K562 (cell line): ENCODE data around the gene DCUN1D4. TPM values are rescaled to one million over a fixed set of nuclear protein-coding genes. Genes with fewer than 3 reads are reported as not detected.

Source experiments
- ATAC-seq: fragments of 200-7000 bp; cut with Tn5 transposase; 3 replicates; pipeline ENCODE4 v1.9.1; 2020; ENCODE audit warnings: moderate library complexity
- BruUV-seq: library from RNA; stranded (reverse); fragments of 400-500 nt; replicated peaks from 2 replicates; lab custom pipeline; 2021; lab: Mats Ljungman, UMichigan
- CTCF ChIA-PET: fragments of 300-600 bp; formaldehyde crosslinking; extraction: SDS; loops from one replicate; lab custom pipeline; 2021; ENCODE audit warnings: low intra/inter-chr PET ratio; lab: Yijun Ruan, JAX
- POLR2A ChIA-PET: fragments of 300-600, 350-650 bp; sonication (Branson Sonifier 250); formaldehyde crosslinking; extraction: SDS; loops from one replicate; lab custom pipeline; 2021; ENCODE audit warnings: antibody characterized with exemption, inconsistent platforms; lab: Yijun Ruan, JAX
- DNase-seq, 4 experiments: peaks; one replicate each; pipeline versions ENCODE4 v3.0.0 to v3.0.0-alpha.2; 2011 to 2018; ENCODE audit warnings: low spot score in 3 of 4, mixed read lengths in 3 of 4; ENCODE audit errors: extremely low read depth in 1 of 4
- FAIRE-seq: peaks from 2 replicates; lab custom pipeline; 2011; peaks lifted over from hg19 to GRCh38; lab: Jason Lieb, UNC
- H2AFZ ChIP-seq: 2 replicates; pipeline ENCODE4 v1.6.0; 2011; ENCODE audit warnings: low read depth, low read length, control low read depth, inconsistent platforms
- H3K27ac ChIP-seq: fragments of 200-600 bp; 3 replicates; pipeline ENCODE4 v1.8.0; 2011; ENCODE audit warnings: low read depth, mild to moderate bottlenecking, control low read depth, inconsistent platforms, low read length, moderate library complexity, mixed read lengths; ENCODE audit errors: extremely low read depth
- H3K27me3 ChIP-seq, 2 experiments: fragments of 300-600 bp in 1 of 2; 2 replicates in 1 of 2; 3 replicates in 1 of 2; pipeline versions ENCODE4 v1.6.0 to v1.8.0; 2011; ENCODE audit warnings: inconsistent platforms in 2 of 2, low read length in 2 of 2, mild to moderate bottlenecking in 1 of 2, mixed read lengths in 1 of 2, moderate library complexity in 1 of 2; ENCODE audit not compliant: control insufficient read depth in 2 of 2, insufficient read depth in 2 of 2
- H3K36me3 ChIP-seq: fragments of 300-600 bp; 3 replicates; pipeline ENCODE4 v1.8.0; 2011; ENCODE audit warnings: mild to moderate bottlenecking, low read length, inconsistent platforms; ENCODE audit not compliant: control insufficient read depth, insufficient read depth
- H3K4me1 ChIP-seq, 2 experiments: fragments of 200-600 bp in 1 of 2; replicated peaks in 1 of 2; 2 replicates in 1 of 2; 3 replicates in 1 of 2; pipeline versions ENCODE4 v1.5.1 to v1.8.0; 2011; ENCODE audit warnings: inconsistent platforms in 2 of 2, low read length in 2 of 2, mild to moderate bottlenecking in 1 of 2, mixed read lengths in 1 of 2, moderate library complexity in 1 of 2; ENCODE audit not compliant: control insufficient read depth in 2 of 2, insufficient read depth in 2 of 2
- H3K4me2 ChIP-seq: 2 replicates; pipeline ENCODE4 v1.6.1; 2011; ENCODE audit warnings: low read length, control low read depth, inconsistent platforms, mixed read lengths; ENCODE audit not compliant: insufficient read depth
- H3K4me3 ChIP-seq: fragments of 200-600 bp; sonication (generic), shearing (Covaris generic); 2 replicates; pipeline ENCODE4 v1.5.1; 2016; ENCODE audit warnings: control low read depth, inconsistent platforms
- H3K79me2 ChIP-seq: fragments of 200-600 bp; 3 replicates; pipeline ENCODE4 v1.8.0; 2011; ENCODE audit warnings: low read length, inconsistent platforms; ENCODE audit not compliant: control insufficient read depth, insufficient read depth
- H3K9ac ChIP-seq, 2 experiments: 2 replicates each; pipeline versions ENCODE4 v1.6.0 to v1.6.1; 2011; ENCODE audit warnings: low read depth in 2 of 2, low read length in 2 of 2, control low read depth in 1 of 2, inconsistent platforms in 1 of 2, mild to moderate bottlenecking in 1 of 2, mixed read lengths in 1 of 2; ENCODE audit not compliant: insufficient read depth in 1 of 2
- H3K9me1 ChIP-seq: one replicate; pipeline ENCODE4 v1.6.0; 2011; ENCODE audit warnings: inconsistent platforms, mild to moderate bottlenecking, low read length, moderate library complexity; ENCODE audit not compliant: control insufficient read depth, insufficient read depth
- H3K9me3 ChIP-seq: replicated peaks from 2 replicates; pipeline ENCODE4 v1.5.1; 2011; ENCODE audit warnings: low read depth, low read length, inconsistent platforms; ENCODE audit not compliant: control insufficient read depth, insufficient read depth
- H4K20me1 ChIP-seq: replicated peaks from 2 replicates; pipeline ENCODE4 v1.6.1; 2011; ENCODE audit warnings: low read length, inconsistent platforms, mixed read lengths; ENCODE audit not compliant: control insufficient read depth, insufficient read depth
- CCNT2 ChIP-seq: IDR thresholded peaks from 2 replicates; pipeline ENCODE4 v1.6.1; 2011; ENCODE audit warnings: borderline replicate concordance, low read depth, mild to moderate bottlenecking, moderate library complexity, mixed read lengths, low read length; ENCODE audit not compliant: insufficient read length; ENCODE audit errors: extremely low read depth
- ETV5 ChIP-seq: sonication (generic); formaldehyde crosslinking; IDR thresholded peaks from 2 replicates; pipeline ENCODE4 v1.4.0; 2020; ENCODE audit warnings: low read depth, mild to moderate bottlenecking, missing genetic modification reagents
- KLF1 ChIP-seq: fragments of 450-650 bp; IDR thresholded peaks from 2 replicates; pipeline ENCODE4 v1.6.1; 2016; ENCODE audit warnings: missing genetic modification characterization, missing compliant biosample characterization
- SIX5 ChIP-seq, 2 experiments: IDR thresholded peaks; 2 replicates each; pipeline ENCODE4 v1.6.1; 2011; ENCODE audit warnings: low read length in 2 of 2, borderline replicate concordance in 1 of 2, low read depth in 1 of 2, mild to moderate bottlenecking in 1 of 2, moderate library complexity in 1 of 2; ENCODE audit not compliant: insufficient read depth in 1 of 2
- ZNF124 ChIP-seq: sonication (generic); formaldehyde crosslinking; IDR thresholded peaks from 2 replicates; pipeline ENCODE4 v1.8.1; 2022; ENCODE audit warnings: missing genetic modification reagents
- WGBS: fragments of 100-300 bp; shearing (Covaris generic); methylation state at CpG from one replicate; pipeline ENCODE4 v1.1.6; 2016; ENCODE audit warnings: low coverage, mixed read lengths; ENCODE audit not compliant: insufficient coverage; ENCODE audit errors: missing lambda C conversion rate; 5-methylcytosine and 5-hydroxymethylcytosine counted together
- in situ Hi-C: fragments of 300-500 bp; cut with MboI; formaldehyde crosslinking; loops from 4 replicates; pipeline ENCODE4 v1.15.0; 2018; ENCODE audit warnings: inconsistent platforms, mixed read lengths
- intact Hi-C: fragments of 100-400 bp; cut with micrococcal nuclease; formaldehyde crosslinking; loops from 2 replicates; pipeline ENCODE4 v1.14.2; 2022
- polyA plus RNA-seq, 8 experiments: library from polyadenylated mRNA; depleted of rRNA in 4 of 8; stranded (reverse) in 5 of 8; unstranded in 3 of 8; fragments of >200 nt; fragmentation: Nextera tagmentation in 2 of 8; fragmentation: Illumina TruSeq in 1 of 8; extraction: Ambion mirVana in 2 of 8; extraction: Trizol in 1 of 8; gene quantifications; 2 replicates each; pipeline versions ENCODE4 v1.2.1 to v1.2.3, GENCODE V29; 2011 to 2014; ENCODE audit warnings: inconsistent platforms in 1 of 8, missing spikeins in 1 of 8
- total RNA-seq, 7 experiments: library from RNA; depleted of rRNA in 6 of 7; stranded (reverse); fragments of >200 nt in 6 of 7; fragmentation: Illumina TruSeq in 2 of 7; extraction: Trizol in 2 of 7; gene quantifications; 2 replicates each; pipeline versions ENCODE4 v1.2.1 to v1.2.3, GENCODE V29; 2011 to 2021; ENCODE audit warnings: low replicate concordance in 1 of 7
- TF ChIP-seq, protein P1 (sequence below): fragments of 450-650 bp; IDR thresholded peaks from 2 replicates; pipeline ENCODE4 v1.7.0; 2016; ENCODE audit warnings: borderline replicate concordance
- TF ChIP-seq, protein P2 (sequence below): IDR thresholded peaks from 3 replicates; pipeline ENCODE4 v1.6.1; 2011; ENCODE audit warnings: borderline replicate concordance, mild to moderate bottlenecking; ENCODE audit not compliant: insufficient read length, insufficient read depth
- TF ChIP-seq, protein P3 (sequence below): sonication (generic); formaldehyde crosslinking; IDR thresholded peaks from 2 replicates; pipeline ENCODE4 v1.8.1; 2023; ENCODE audit warnings: mild to moderate bottlenecking, missing genetic modification reagents
- TF ChIP-seq, protein P4 (sequence below): fragments of 450-650 bp; IDR thresholded peaks from 2 replicates; pipeline ENCODE4 v1.6.1; 2017; ENCODE audit warnings: antibody characterized with exemption

Gene DCUN1D4
- total and polyA plus RNA-seq, 9 of the 15 experiments (the other 6 are each of a cell fraction or from before 2014, with no cell fraction given): 15.1 to 73.5 (median 23.0) TPM

DNA sequence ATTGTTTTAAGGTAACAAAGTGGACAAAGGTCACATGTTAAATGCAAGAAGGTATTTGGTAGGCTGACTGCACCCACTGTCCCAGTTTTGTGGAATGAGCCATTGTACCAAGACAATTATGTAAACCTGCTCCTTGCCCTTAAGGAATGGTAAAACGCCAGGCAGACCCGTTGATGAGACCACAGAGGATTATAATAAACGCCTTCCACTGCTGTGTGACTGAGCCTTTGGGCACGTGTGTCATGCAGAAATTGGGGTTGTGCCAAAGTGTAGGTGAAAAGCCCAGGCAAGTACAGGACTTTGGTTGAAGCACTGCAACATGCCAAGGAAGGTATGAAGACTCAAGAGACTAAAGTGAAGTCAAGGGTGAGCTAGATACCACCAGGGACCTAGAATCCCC is 117.5 kb downstream of the DCUN1D4 start:
- FAIRE-seq (no peak), DNase-seq (no peak), ATAC-seq (no peak)
- Histone ChIP-seq H3K9me3 (no peaks in the 10 kb centered on the region), H3K9ac (no peak overlapping the region), H2AFZ (no peak overlapping the region), H4K20me1 (no peaks in the 10 kb centered on the region), H3K79me2 (no peaks in the 10 kb centered on the region), H3K27me3 (no peaks in the 10 kb centered on the region), H3K36me3 (no peaks in the 10 kb centered on the region), H3K4me3 (no peak overlapping the region), H3K4me2 (no peak overlapping the region), H3K9me1 (no peaks in the 10 kb centered on the region), H3K4me1 (no peaks in the 10 kb centered on the region), H3K27ac (no peak overlapping the region)
- WGBS: 2% methylated on average over 4 of the region's 4 CpGs
- in situ Hi-C loops (no loop called here), intact Hi-C loops (no loop called here)
- no TSS peak for BruUV-seq
- CTCF ChIA-PET: no interaction called here
- POLR2A ChIA-PET: no interaction called here
- TF ChIP-seq ETV5 (CRISPR knock-in tag) (no peak), SIX5 (IDR thresholded peaks at IDR 0.05; ENCODE audit: borderline replicate concordance in 1 of 2, insufficient read depth in 1 of 2, low read depth in 1 of 2, low read length in 2 of 2) (no peak), KLF1 (tag) (no peak), CCNT2 (no peak), ZNF124 (CRISPR knock-in tag) (no peak)
- TF ChIP-seq, protein P1, sequence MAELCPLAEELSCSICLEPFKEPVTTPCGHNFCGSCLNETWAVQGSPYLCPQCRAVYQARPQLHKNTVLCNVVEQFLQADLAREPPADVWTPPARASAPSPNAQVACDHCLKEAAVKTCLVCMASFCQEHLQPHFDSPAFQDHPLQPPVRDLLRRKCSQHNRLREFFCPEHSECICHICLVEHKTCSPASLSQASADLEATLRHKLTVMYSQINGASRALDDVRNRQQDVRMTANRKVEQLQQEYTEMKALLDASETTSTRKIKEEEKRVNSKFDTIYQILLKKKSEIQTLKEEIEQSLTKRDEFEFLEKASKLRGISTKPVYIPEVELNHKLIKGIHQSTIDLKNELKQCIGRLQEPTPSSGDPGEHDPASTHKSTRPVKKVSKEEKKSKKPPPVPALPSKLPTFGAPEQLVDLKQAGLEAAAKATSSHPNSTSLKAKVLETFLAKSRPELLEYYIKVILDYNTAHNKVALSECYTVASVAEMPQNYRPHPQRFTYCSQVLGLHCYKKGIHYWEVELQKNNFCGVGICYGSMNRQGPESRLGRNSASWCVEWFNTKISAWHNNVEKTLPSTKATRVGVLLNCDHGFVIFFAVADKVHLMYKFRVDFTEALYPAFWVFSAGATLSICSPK: no peak
- TF ChIP-seq, protein P2, sequence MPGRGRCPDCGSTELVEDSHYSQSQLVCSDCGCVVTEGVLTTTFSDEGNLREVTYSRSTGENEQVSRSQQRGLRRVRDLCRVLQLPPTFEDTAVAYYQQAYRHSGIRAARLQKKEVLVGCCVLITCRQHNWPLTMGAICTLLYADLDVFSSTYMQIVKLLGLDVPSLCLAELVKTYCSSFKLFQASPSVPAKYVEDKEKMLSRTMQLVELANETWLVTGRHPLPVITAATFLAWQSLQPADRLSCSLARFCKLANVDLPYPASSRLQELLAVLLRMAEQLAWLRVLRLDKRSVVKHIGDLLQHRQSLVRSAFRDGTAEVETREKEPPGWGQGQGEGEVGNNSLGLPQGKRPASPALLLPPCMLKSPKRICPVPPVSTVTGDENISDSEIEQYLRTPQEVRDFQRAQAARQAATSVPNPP: no peak
- TF ChIP-seq, protein P3, sequence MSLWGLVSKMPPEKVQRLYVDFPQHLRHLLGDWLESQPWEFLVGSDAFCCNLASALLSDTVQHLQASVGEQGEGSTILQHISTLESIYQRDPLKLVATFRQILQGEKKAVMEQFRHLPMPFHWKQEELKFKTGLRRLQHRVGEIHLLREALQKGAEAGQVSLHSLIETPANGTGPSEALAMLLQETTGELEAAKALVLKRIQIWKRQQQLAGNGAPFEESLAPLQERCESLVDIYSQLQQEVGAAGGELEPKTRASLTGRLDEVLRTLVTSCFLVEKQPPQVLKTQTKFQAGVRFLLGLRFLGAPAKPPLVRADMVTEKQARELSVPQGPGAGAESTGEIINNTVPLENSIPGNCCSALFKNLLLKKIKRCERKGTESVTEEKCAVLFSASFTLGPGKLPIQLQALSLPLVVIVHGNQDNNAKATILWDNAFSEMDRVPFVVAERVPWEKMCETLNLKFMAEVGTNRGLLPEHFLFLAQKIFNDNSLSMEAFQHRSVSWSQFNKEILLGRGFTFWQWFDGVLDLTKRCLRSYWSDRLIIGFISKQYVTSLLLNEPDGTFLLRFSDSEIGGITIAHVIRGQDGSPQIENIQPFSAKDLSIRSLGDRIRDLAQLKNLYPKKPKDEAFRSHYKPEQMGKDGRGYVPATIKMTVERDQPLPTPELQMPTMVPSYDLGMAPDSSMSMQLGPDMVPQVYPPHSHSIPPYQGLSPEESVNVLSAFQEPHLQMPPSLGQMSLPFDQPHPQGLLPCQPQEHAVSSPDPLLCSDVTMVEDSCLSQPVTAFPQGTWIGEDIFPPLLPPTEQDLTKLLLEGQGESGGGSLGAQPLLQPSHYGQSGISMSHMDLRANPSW (CRISPR knock-in tag): no peak
- TF ChIP-seq, protein P4, sequence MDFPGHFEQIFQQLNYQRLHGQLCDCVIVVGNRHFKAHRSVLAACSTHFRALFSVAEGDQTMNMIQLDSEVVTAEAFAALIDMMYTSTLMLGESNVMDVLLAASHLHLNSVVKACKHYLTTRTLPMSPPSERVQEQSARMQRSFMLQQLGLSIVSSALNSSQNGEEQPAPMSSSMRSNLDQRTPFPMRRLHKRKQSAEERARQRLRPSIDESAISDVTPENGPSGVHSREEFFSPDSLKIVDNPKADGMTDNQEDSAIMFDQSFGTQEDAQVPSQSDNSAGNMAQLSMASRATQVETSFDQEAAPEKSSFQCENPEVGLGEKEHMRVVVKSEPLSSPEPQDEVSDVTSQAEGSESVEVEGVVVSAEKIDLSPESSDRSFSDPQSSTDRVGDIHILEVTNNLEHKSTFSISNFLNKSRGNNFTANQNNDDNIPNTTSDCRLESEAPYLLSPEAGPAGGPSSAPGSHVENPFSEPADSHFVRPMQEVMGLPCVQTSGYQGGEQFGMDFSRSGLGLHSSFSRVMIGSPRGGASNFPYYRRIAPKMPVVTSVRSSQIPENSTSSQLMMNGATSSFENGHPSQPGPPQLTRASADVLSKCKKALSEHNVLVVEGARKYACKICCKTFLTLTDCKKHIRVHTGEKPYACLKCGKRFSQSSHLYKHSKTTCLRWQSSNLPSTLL: no peak
